HEK293 (cell line): ENCODE results near the gene FRAT2.

Experiments used
- AEBP2 ChIP-seq: fragments of 450-650 bp; formaldehyde crosslinking; IDR thresholded peaks from 2 replicates; pipeline ENCODE4 v1.5.1; 2016; ENCODE audit warnings: missing biosample characterization, missing genetic modification characterization, borderline replicate concordance
- BCL6B ChIP-seq: fragments of 450-650 bp; formaldehyde crosslinking; IDR thresholded peaks from 2 replicates; pipeline ENCODE4 v1.5.1; 2017; ENCODE audit warnings: missing biosample characterization, missing genetic modification characterization
- GLIS2 ChIP-seq: fragments of 450-650 bp; formaldehyde crosslinking; IDR thresholded peaks from 2 replicates; pipeline ENCODE4 v1.5.1; 2016; ENCODE audit warnings: missing biosample characterization, missing genetic modification characterization
- KLF16 ChIP-seq: fragments of 450-650 bp; formaldehyde crosslinking; IDR thresholded peaks from 2 replicates; pipeline ENCODE4 v1.5.1; 2017; ENCODE audit warnings: missing biosample characterization, missing genetic modification characterization
- KLF8 ChIP-seq: fragments of 450-650 bp; formaldehyde crosslinking; IDR thresholded peaks from 2 replicates; pipeline ENCODE4 v1.5.1; 2016; ENCODE audit warnings: missing biosample characterization, missing genetic modification characterization
- OVOL3 ChIP-seq: fragments of 450-650 bp; formaldehyde crosslinking; IDR thresholded peaks from 2 replicates; pipeline ENCODE4 v1.5.1; 2016; ENCODE audit warnings: missing biosample characterization, missing genetic modification characterization
- PRDM4 ChIP-seq: fragments of 450-650 bp; formaldehyde crosslinking; IDR thresholded peaks from 2 replicates; pipeline ENCODE4 v1.5.1; 2017; ENCODE audit warnings: missing biosample characterization, missing genetic modification characterization
- SCRT2 ChIP-seq: fragments of 450-650 bp; formaldehyde crosslinking; IDR thresholded peaks from 2 replicates; pipeline ENCODE4 v1.5.1; 2016; ENCODE audit warnings: missing biosample characterization, missing genetic modification characterization
- TRIM28 ChIP-seq: IDR thresholded peaks from 2 replicates; pipeline ENCODE4 v1.6.1; 2011; ENCODE audit warnings: low read length, control low read depth, borderline replicate concordance
- TSHZ1 ChIP-seq: fragments of 450-650 bp; formaldehyde crosslinking; IDR thresholded peaks from 2 replicates; pipeline ENCODE4 v1.5.1; 2016; ENCODE audit warnings: missing biosample characterization, missing genetic modification characterization, borderline replicate concordance
- YY1 ChIP-seq: fragments of 450-650 bp; formaldehyde crosslinking; IDR thresholded peaks from 2 replicates; pipeline ENCODE4 v1.5.1; 2018; ENCODE audit warnings: missing biosample characterization, missing genetic modification characterization
- YY2 ChIP-seq: fragments of 450-650 bp; formaldehyde crosslinking; IDR thresholded peaks from 2 replicates; pipeline ENCODE4 v1.5.1; 2016; ENCODE audit warnings: missing biosample characterization, missing genetic modification characterization
- ZBTB48 ChIP-seq: fragments of 450-650 bp; formaldehyde crosslinking; IDR thresholded peaks from 2 replicates; pipeline ENCODE4 v1.5.1; 2016; ENCODE audit warnings: missing biosample characterization, missing genetic modification characterization
- ZBTB8A ChIP-seq: fragments of 450-650 bp; formaldehyde crosslinking; IDR thresholded peaks from 2 replicates; pipeline ENCODE4 v1.5.1; 2016; ENCODE audit warnings: missing biosample characterization, missing genetic modification characterization
- ZFHX2 ChIP-seq: fragments of 450-650 bp; formaldehyde crosslinking; conservative IDR thresholded peaks from 2 replicates; pipeline ENCODE4 v1.5.1; 2016; ENCODE audit warnings: missing biosample characterization, missing genetic modification characterization
- ZNF132 ChIP-seq: fragments of 450-650 bp; formaldehyde crosslinking; IDR thresholded peaks from 2 replicates; pipeline ENCODE4 v1.5.1; 2017; ENCODE audit warnings: missing biosample characterization, missing genetic modification characterization, borderline replicate concordance
- ZNF140 ChIP-seq: fragments of 450-650 bp; formaldehyde crosslinking; IDR thresholded peaks from 2 replicates; pipeline ENCODE4 v1.5.1; 2016; ENCODE audit warnings: missing biosample characterization, missing genetic modification characterization
- ZNF16 ChIP-seq: fragments of 450-650 bp; formaldehyde crosslinking; IDR thresholded peaks from 2 replicates; pipeline ENCODE4 v1.5.1; 2016; ENCODE audit warnings: low read depth, missing biosample characterization, missing genetic modification characterization
- ZNF211 ChIP-seq: fragments of 450-650 bp; formaldehyde crosslinking; IDR thresholded peaks from 2 replicates; pipeline ENCODE4 v1.5.1; 2016; ENCODE audit warnings: low read depth, missing biosample characterization, missing genetic modification characterization
- ZNF239 ChIP-seq: fragments of 450-650 bp; formaldehyde crosslinking; IDR thresholded peaks from 2 replicates; pipeline ENCODE4 v1.5.1; 2016; ENCODE audit warnings: missing biosample characterization, missing genetic modification characterization
- ZNF302 ChIP-seq: fragments of 450-650 bp; formaldehyde crosslinking; IDR thresholded peaks from 2 replicates; pipeline ENCODE4 v1.5.1; 2016; ENCODE audit warnings: missing biosample characterization, missing genetic modification characterization, low read depth
- ZNF362 ChIP-seq: fragments of 450-650 bp; formaldehyde crosslinking; IDR thresholded peaks from 2 replicates; pipeline ENCODE4 v1.5.1; 2016; ENCODE audit warnings: missing biosample characterization, missing genetic modification characterization
- ZNF501 ChIP-seq: fragments of 450-650 bp; formaldehyde crosslinking; IDR thresholded peaks from 2 replicates; pipeline ENCODE4 v1.5.1; 2016; ENCODE audit warnings: missing biosample characterization, missing genetic modification characterization
- ZNF548 ChIP-seq: fragments of 450-650 bp; formaldehyde crosslinking; IDR thresholded peaks from 2 replicates; pipeline ENCODE4 v1.5.1; 2016; ENCODE audit warnings: missing biosample characterization, missing genetic modification characterization
- ZNF571 ChIP-seq: fragments of 450-650 bp; formaldehyde crosslinking; IDR thresholded peaks from 2 replicates; pipeline ENCODE4 v1.5.0; 2017; ENCODE audit warnings: missing biosample characterization, missing genetic modification characterization
- ZNF596 ChIP-seq: fragments of 450-650 bp; IDR thresholded peaks from 2 replicates; pipeline ENCODE4 v1.5.0; 2018; ENCODE audit warnings: missing biosample characterization, mild to moderate bottlenecking, missing genetic modification characterization, moderate library complexity
- ZNF670 ChIP-seq: fragments of 450-650 bp; formaldehyde crosslinking; IDR thresholded peaks from 2 replicates; pipeline ENCODE4 v1.5.1; 2016; ENCODE audit warnings: missing biosample characterization, missing genetic modification characterization, low read depth
- ZNF747 ChIP-seq: fragments of 450-650 bp; formaldehyde crosslinking; IDR thresholded peaks from 2 replicates; pipeline ENCODE4 v1.5.1; 2016; ENCODE audit warnings: missing biosample characterization, missing genetic modification characterization
- ZXDB ChIP-seq: fragments of 450-650 bp; formaldehyde crosslinking; IDR thresholded peaks from 2 replicates; pipeline ENCODE4 v1.5.1; 2016; ENCODE audit warnings: missing biosample characterization, missing genetic modification characterization

FRAT2 gene

GRCh38 chr10:97292097-97292861 lies 42.2 kb downstream of the FRAT2 start, which contains the start of gene ARHGAP19 (continued):
- TF ChIP-seq ZNF548 (no peak), ZNF362 (tag by site-specific recombination) (peak; percentile 28; the same call in 1 of the 2 replicates), GLIS2 (tag by site-specific recombination) (peak; percentile 100), ZNF302 (tag by site-specific recombination) (no peak), ZBTB48 (tag by site-specific recombination) (0 out of 2 replicates have a peak, but pooled peaks have one; percentile 46), ZFHX2 (tag by site-specific recombination) (peak; percentile 95), ZBTB8A (tag by site-specific recombination) (peak; percentile 79), ZNF571 (tag by site-specific recombination) (no peak), SCRT2 (tag by site-specific recombination) (peak; percentile 95), ZNF140 (tag by site-specific recombination) (no peak), ZNF670 (tag by site-specific recombination) (no peak), ZXDB (tag by site-specific recombination) (peak; percentile 93), KLF16 (tag by site-specific recombination) (peak; percentile 90), TRIM28 (no peak), BCL6B (tag by site-specific recombination) (no peak), OVOL3 (tag by site-specific recombination) (peak; percentile 86), YY2 (tag by site-specific recombination) (peak; percentile 57; the same call in 1 of the 2 replicates), AEBP2 (tag by site-specific recombination) (peak; percentile 11; the same call in 1 of the 2 replicates), ZNF16 (tag by site-specific recombination) (no peak), ZNF132 (tag by site-specific recombination) (no peak), ZNF596 (tag by site-specific recombination) (no peak), ZNF211 (no peak), ZNF501 (tag by site-specific recombination) (peak; percentile 95), TSHZ1 (tag by site-specific recombination) (peak; percentile 27), PRDM4 (tag by site-specific recombination) (peak; percentile 72; the same call in 1 of the 2 replicates), KLF8 (tag by site-specific recombination) (peak; percentile 82), YY1 (tag by site-specific recombination) (peak; percentile 90), ZNF239 (tag by site-specific recombination) (0 out of 2 replicates have a peak, but pooled peaks have one; percentile 18), ZNF747 (no peak)
